Ascending aorta (tissue), 2 donors: Measurements from ENCODE around the gene MARK2. TPM values are rescaled to one million over a fixed set of nuclear protein-coding genes. Genes with fewer than 3 reads are reported as not detected.
A peak's percentile ranks its signal among the peaks of the same experiment; 100 is the strongest.

Source experiments
- DNase-seq, 2 donors: peaks; one replicate each; pipeline ENCODE4 v3.0.0-alpha.2; 2019; ENCODE audit warnings: low spot score in 2 of 2
- H3K27ac ChIP-seq, 2 donors: fragments of 200-600 bp; sonication (generic); one replicate each; pipeline ENCODE4 v1.5.1; 2016 to 2017; ENCODE audit warnings: mild to moderate bottlenecking in 1 of 2
- H3K27me3 ChIP-seq: fragments of 200-600 bp; sonication (generic); one replicate; pipeline ENCODE4 v1.5.1; 2017
- H3K36me3 ChIP-seq, 2 donors: fragments of 200-600 bp; sonication (generic); one replicate each; pipeline ENCODE4 v1.5.1; 2016
- H3K4me1 ChIP-seq, 2 donors: fragments of 200-600 bp; sonication (generic); one replicate each; pipeline ENCODE4 v1.5.1; 2016 to 2017; ENCODE audit warnings: mild to moderate bottlenecking in 1 of 2
- H3K4me3 ChIP-seq, 2 donors: fragments of 200-600 bp; sonication (generic); one replicate each; pipeline ENCODE4 v1.5.1; 2016 to 2017; ENCODE audit warnings: mild to moderate bottlenecking in 1 of 2
- H3K9me3 ChIP-seq, 2 donors: fragments of 200-600 bp; sonication (generic); one replicate each; pipeline ENCODE4 v1.5.1; 2016
- intact Hi-C: fragments of 100-400 bp; cut with DNase I; formaldehyde crosslinking; loops from one replicate; pipeline ENCODE4 v1.15.1; 2023
- total RNA-seq: library from RNA; depleted of rRNA; stranded (reverse); fragments of >200 nt; gene quantifications from one replicate; pipeline ENCODE4 v1.1.0, GENCODE V29; 2016
- TF ChIP-seq, protein P1 (sequence below), 3 experiments: fragments of 200-600 bp in 2 of 3; fragments of 450-650 bp in 1 of 3; sonication (generic) in 2 of 3; IDR thresholded peaks; one replicate each; pipeline ENCODE4 v1.5.1; 2016 to 2019; ENCODE audit warnings: antibody characterized with exemption in 3 of 3, mild to moderate bottlenecking in 1 of 3, moderate library complexity in 1 of 3

Gene MARK2
- total RNA-seq, 1 donor from 2014 or later: 45.7 TPM

DNA sequence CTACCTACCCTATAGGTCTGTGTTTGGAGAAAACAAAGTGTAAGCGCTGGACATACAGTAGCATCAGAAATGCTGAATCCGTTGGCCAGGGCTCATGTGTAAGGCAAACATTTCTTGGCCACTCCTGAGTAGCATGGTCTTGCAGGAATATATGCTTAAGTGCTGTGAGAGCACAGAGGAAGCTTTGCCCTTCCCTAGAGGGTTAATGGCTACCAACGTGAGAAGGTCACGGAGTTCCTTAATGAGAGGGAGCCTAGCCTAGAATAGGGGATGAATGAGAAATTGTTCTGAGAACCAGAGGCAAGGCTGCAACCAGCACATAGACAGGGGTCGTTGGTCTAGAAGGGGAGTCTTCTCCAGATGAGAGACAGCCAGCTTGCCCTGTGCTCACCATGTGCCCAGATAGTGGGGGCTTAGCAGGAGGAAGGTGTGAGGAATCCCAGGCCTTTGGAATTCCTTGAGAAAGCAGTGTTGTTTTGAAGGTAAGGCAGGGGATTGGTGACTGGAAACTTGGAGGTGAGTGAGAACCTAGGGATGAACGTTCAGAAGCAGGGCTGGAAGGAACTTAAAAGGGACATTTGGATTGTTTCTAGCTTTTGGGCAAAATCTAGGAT lies 48.6 kb downstream of the MARK2 start:
- H3K4me3 ChIP-seq: peak overlapping the region in 1 of 2 donors; percentile 63
- H3K36me3 ChIP-seq: no peaks in the 10 kb centered on the region
- H3K4me1 ChIP-seq: peaks cover 8 to 26% of the 10 kb centered on the region in 2 donors
- intact Hi-C loops: loop anchor here (5.0 kb wide), 1 partner anchor 50 kb away; the partner anchor contains the start of gene MARK2
- TF ChIP-seq, protein P1, sequence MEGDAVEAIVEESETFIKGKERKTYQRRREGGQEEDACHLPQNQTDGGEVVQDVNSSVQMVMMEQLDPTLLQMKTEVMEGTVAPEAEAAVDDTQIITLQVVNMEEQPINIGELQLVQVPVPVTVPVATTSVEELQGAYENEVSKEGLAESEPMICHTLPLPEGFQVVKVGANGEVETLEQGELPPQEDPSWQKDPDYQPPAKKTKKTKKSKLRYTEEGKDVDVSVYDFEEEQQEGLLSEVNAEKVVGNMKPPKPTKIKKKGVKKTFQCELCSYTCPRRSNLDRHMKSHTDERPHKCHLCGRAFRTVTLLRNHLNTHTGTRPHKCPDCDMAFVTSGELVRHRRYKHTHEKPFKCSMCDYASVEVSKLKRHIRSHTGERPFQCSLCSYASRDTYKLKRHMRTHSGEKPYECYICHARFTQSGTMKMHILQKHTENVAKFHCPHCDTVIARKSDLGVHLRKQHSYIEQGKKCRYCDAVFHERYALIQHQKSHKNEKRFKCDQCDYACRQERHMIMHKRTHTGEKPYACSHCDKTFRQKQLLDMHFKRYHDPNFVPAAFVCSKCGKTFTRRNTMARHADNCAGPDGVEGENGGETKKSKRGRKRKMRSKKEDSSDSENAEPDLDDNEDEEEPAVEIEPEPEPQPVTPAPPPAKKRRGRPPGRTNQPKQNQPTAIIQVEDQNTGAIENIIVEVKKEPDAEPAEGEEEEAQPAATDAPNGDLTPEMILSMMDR (IDR thresholded peaks at IDR 0.05): no peak
- DNase-seq: no peak
- H3K27me3 ChIP-seq: no peaks in the 10 kb centered on the region
- H3K27ac ChIP-seq: peak overlapping the region; percentile 73 to 76
- no peaks in the 10 kb centered on the region for H3K9me3 ChIP-seq

DNA sequence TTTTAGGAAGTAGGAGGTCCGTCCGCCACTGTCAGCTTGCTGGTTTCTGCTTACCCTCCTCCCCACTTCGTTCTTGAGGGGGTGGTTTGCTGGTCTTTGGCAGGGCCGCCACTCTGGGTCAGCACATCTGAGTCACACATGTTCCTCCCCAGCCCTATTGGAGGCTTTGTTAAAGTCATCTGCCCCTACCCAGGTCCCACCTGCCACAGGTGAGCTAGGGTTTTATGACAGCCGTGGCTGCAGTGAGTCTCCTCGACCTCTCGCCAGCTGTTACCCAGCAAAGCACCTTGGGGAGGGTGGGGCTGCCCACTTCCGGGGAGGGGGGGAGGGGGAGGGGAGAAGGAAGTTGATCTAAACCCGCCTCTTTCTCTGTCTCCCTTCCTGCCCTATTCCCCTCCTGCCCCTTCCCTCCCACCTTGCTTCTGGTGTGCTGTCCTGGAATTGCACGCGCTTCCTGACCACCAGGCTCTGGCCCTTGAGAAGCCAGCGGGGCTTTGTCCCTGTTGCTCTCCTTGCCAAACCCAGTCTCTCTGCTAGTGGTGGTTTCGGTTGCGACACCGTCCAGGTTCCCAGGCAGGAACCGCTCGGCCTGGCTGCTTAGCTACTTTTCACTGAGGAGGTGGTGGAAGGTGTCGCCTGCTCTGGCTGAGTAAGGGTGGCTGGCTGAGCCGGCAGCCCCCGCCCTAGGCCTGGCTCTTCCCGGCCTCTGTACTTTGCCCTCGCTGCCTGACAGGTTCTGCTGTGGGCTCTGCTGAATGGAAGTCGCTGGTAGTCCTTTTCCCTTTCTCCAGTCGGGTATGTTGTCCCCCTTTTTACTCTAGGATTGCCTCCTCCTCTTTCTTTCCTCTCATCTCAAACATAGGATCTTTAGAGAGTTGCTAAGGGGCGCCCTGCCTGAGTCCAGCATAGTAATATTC lies 49.5 kb downstream of the MARK2 start:
- Histone ChIP-seq H3K9me3 (no peaks in the 10 kb centered on the region), H3K4me3 (peak overlapping the region; percentile 34 to 63), H3K27me3 (no peaks in the 10 kb centered on the region), H3K36me3 (no peaks in the 10 kb centered on the region), H3K4me1 (peaks cover 8 to 23% of the 10 kb centered on the region in 2 donors), H3K27ac (peak overlapping the region; percentile 73 to 76)
- intact Hi-C loops: loop anchor here (5.0 kb wide), 1 partner anchor 51 kb away; the partner anchor contains the start of gene MARK2
- peak; percentile 25 to 83 for DNase-seq
- TF ChIP-seq, protein P1 (IDR thresholded peaks at IDR 0.05): no peak

DNA sequence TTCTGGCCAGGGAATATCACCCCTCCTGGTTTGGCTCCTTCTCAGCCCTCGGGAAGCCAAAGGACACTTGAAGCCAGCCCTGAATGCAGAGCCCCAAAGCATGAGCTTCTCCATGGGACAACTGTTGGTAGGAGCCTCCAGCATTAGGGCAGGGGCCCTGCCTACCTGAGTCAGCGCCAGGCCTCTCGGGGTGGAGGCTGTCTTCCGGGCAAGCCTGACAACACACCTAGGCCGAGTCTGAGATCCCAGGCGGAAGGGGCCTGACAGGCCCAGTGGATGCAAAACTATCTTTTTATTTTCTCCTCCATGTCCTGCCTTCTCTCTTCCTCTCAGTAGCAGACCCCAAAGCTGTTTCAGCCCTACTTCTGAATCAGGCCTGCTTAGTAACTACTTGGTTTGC lies 50.4 kb downstream of the MARK2 start:
- intact Hi-C loops: loop anchor here (5.0 kb wide), 1 partner anchor 52 kb away; the partner anchor contains the start of gene MARK2
- Histone ChIP-seq H3K9me3 (no peaks in the 10 kb centered on the region), H3K27ac (peak overlapping the region; percentile 73 to 76), H3K27me3 (no peaks in the 10 kb centered on the region), H3K4me3 (no peak overlapping the region), H3K36me3 (no peaks in the 10 kb centered on the region), H3K4me1 (peaks cover 8 to 23% of the 10 kb centered on the region in 2 donors)
- TF ChIP-seq, protein P1 (IDR thresholded peaks at IDR 0.05): no peak
- DNase-seq: no peak

DNA sequence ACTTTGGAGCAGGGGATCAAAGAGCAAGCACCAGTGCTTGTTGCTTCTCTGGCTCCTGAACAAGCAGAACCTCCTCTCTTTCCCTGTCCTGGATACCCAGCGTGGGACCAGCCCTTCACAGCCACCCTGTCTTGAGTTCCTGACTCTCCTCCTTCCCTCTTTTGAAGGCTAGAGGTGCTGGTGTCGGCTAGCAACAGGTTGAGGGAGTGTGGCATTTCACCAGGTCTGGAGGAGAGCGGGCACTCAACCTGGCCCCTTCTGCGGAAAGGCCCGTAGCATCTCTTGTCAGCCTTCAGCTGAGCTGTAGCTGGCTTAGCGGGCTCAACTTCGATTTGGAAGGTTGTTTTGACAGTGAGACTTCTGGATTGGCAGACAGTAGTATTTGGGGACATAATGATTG lies 51.5 kb downstream of the MARK2 start:
- DNase-seq: no peak
- intact Hi-C loops: no loop called here
- Histone ChIP-seq H3K4me3 (no peak overlapping the region), H3K36me3 (peaks cover 0 to 5% of the 10 kb centered on the region in 2 donors), H3K4me1 (peaks cover 8 to 23% of the 10 kb centered on the region in 2 donors), H3K9me3 (no peaks in the 10 kb centered on the region), H3K27me3 (no peaks in the 10 kb centered on the region), H3K27ac (no peak overlapping the region)
- TF ChIP-seq, protein P1 (IDR thresholded peaks at IDR 0.05): no peak

DNA sequence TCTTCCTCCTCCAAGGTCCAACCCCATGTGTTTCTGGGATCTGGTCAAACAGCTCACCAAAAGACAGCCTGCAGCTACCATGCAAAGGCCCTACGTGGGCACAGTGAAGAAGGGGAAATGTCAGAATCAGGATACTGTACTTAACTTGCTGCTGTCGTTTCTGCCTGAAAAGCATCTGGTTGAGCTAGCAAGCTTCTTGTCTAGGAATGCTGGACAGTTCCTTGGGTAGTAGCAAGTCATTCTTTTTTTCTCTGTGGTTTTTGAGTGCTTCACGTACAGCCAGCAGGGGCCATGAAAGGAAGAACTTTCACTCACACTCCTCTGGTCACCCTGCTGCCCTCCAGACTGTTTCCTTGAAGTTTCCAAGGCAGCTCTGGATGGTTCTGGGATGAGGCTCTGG lies 53.3 kb downstream of the MARK2 start:
- Histone ChIP-seq H3K27me3 (no peaks in the 10 kb centered on the region), H3K36me3 (peaks cover 0 to 19% of the 10 kb centered on the region in 2 donors), H3K9me3 (no peaks in the 10 kb centered on the region), H3K4me3 (no peak overlapping the region), H3K27ac (no peak overlapping the region), H3K4me1 (peaks cover 8 to 16% of the 10 kb centered on the region in 2 donors)
- DNase-seq: no peak
- TF ChIP-seq, protein P1 (IDR thresholded peaks at IDR 0.05): no peak
- intact Hi-C loops: no loop called here
